ENCODE results near the gene STAB2.

DNA sequence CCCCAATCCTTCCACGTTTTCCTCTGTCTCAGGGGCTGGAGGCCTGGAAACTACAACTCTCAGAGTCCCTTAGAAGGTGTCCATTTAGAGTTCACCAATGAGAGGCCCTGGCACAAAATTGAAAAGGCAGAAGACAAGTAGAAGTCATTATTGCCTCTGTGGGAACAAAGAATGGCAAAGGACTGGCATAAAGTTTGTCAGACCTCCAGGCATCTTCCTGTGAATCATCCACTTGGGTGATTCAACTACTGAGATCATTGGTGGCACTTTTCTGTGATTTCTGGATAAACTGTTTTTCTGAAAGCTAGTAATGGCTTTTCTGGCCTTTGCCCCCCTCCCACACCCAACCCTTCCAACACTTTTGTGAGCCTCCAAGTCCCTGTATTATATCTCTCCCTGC lies 48.7 kb upstream of the STAB2 start:
- TF ChIP-seq, protein P1, sequence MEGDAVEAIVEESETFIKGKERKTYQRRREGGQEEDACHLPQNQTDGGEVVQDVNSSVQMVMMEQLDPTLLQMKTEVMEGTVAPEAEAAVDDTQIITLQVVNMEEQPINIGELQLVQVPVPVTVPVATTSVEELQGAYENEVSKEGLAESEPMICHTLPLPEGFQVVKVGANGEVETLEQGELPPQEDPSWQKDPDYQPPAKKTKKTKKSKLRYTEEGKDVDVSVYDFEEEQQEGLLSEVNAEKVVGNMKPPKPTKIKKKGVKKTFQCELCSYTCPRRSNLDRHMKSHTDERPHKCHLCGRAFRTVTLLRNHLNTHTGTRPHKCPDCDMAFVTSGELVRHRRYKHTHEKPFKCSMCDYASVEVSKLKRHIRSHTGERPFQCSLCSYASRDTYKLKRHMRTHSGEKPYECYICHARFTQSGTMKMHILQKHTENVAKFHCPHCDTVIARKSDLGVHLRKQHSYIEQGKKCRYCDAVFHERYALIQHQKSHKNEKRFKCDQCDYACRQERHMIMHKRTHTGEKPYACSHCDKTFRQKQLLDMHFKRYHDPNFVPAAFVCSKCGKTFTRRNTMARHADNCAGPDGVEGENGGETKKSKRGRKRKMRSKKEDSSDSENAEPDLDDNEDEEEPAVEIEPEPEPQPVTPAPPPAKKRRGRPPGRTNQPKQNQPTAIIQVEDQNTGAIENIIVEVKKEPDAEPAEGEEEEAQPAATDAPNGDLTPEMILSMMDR (IDR thresholded peaks at IDR 0.05) = no peak
- TF ChIP-seq POLR2A (IDR thresholded peaks at IDR 0.05) = no peak

Data from heart left ventricle (tissue), 13 donors.